ENCODE results near the gene ORMDL1.

The ORMDL1 gene

GRCh38 chr2:189751080-189751658 lies 33.0 kb downstream of the ORMDL1 start:
- Histone ChIP-seq H3K4me1 (ENCODE audit: insufficient read depth, low read length) (no peaks in the 10 kb centered on the region), H3K36me3 (ENCODE audit: insufficient read depth, low read length) (peaks cover 64% of the 10 kb centered on the region), H3K27ac (ENCODE audit: low read length) (no peak overlapping the region), H3K9ac (ENCODE audit: low read depth, low read length) (no peak overlapping the region), H3K4me2 (ENCODE audit: insufficient read depth, low read length) (no peak overlapping the region), H4K20me1 (ENCODE audit: insufficient read depth, low read length) (no peaks in the 10 kb centered on the region), H3K79me2 (ENCODE audit: insufficient read depth, low read length) (no peaks in the 10 kb centered on the region), H3K27me3 (ENCODE audit: insufficient read depth, low read length, poor library complexity) (no peaks in the 10 kb centered on the region), H2AFZ (ENCODE audit: low read depth, low read length) (no peak overlapping the region), H3K4me3 (ENCODE audit: low read depth in 1 of 2, low read length in 2 of 2) (no peak overlapping the region), H3K9me3 (ENCODE audit: insufficient read depth, low read length, severe bottlenecking) (no peaks in the 10 kb centered on the region)
- peak; percentile 92 for ATAC-seq (ENCODE audit: insufficient read depth, low read depth)
- DNase-seq, result peak; percentile 33
- TF ChIP-seq EZH2 (IDR thresholded peaks at IDR 0.05; ENCODE audit: borderline replicate concordance, low read depth, low read length, severe bottlenecking), result no peak
- TF ChIP-seq, protein P1, sequence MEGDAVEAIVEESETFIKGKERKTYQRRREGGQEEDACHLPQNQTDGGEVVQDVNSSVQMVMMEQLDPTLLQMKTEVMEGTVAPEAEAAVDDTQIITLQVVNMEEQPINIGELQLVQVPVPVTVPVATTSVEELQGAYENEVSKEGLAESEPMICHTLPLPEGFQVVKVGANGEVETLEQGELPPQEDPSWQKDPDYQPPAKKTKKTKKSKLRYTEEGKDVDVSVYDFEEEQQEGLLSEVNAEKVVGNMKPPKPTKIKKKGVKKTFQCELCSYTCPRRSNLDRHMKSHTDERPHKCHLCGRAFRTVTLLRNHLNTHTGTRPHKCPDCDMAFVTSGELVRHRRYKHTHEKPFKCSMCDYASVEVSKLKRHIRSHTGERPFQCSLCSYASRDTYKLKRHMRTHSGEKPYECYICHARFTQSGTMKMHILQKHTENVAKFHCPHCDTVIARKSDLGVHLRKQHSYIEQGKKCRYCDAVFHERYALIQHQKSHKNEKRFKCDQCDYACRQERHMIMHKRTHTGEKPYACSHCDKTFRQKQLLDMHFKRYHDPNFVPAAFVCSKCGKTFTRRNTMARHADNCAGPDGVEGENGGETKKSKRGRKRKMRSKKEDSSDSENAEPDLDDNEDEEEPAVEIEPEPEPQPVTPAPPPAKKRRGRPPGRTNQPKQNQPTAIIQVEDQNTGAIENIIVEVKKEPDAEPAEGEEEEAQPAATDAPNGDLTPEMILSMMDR (IDR thresholded peaks at IDR 0.05; ENCODE audit: borderline replicate concordance, extremely low read depth, low read length, poor library complexity, severe bottlenecking), result peak; percentile 81

GRCh38 chr2:189729430-189729829 lies 54.7 kb downstream of the ORMDL1 start:
- Histone ChIP-seq H3K27me3 (ENCODE audit: insufficient read depth, low read length, poor library complexity) (no peaks in the 10 kb centered on the region), H3K9me3 (ENCODE audit: insufficient read depth, low read length, severe bottlenecking) (no peaks in the 10 kb centered on the region), H3K27ac (ENCODE audit: low read length) (no peak overlapping the region), H3K4me1 (ENCODE audit: insufficient read depth, low read length) (no peaks in the 10 kb centered on the region), H3K9ac (ENCODE audit: low read depth, low read length) (no peak overlapping the region), H4K20me1 (ENCODE audit: insufficient read depth, low read length) (no peaks in the 10 kb centered on the region), H3K79me2 (ENCODE audit: insufficient read depth, low read length) (no peaks in the 10 kb centered on the region), H3K36me3 (ENCODE audit: insufficient read depth, low read length) (no peaks in the 10 kb centered on the region), H3K4me2 (ENCODE audit: insufficient read depth, low read length) (no peak overlapping the region), H2AFZ (ENCODE audit: low read depth, low read length) (no peak overlapping the region), H3K4me3 (ENCODE audit: low read depth in 1 of 2, low read length in 2 of 2) (no peak overlapping the region)
- no peak for DNase-seq
- ATAC-seq (ENCODE audit: insufficient read depth, low read depth), result no peak
- TF ChIP-seq, protein P1 (IDR thresholded peaks at IDR 0.05; ENCODE audit: borderline replicate concordance, extremely low read depth, low read length, poor library complexity, severe bottlenecking), result no peak
- no peak for TF ChIP-seq EZH2 (IDR thresholded peaks at IDR 0.05; ENCODE audit: borderline replicate concordance, low read depth, low read length, severe bottlenecking)

DNA sequence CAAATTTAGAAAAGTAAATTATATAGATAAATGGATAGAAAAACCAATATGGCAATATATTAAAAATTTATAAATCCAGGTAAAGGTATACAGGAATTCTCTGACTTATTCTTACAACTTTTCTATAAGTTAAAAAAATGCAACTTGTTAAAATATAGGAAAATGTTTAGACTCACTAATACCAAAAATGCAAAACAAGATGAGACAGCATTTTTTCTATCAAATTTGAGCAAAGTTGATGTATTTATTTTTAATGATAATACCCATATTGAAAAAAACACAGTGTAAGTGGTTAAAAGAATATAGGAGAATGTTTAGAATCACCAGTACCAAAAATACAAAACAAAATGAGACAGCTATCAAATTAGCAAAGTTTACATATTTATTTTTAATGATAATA lies 57.3 kb downstream of the ORMDL1 start:
- no peaks in the 10 kb centered on the region for H3K27me3 ChIP-seq (ENCODE audit: insufficient read depth, low read length, poor library complexity)
- H3K4me2 ChIP-seq (ENCODE audit: insufficient read depth, low read length), result no peak overlapping the region
- H3K27ac ChIP-seq (ENCODE audit: low read length), result no peak overlapping the region
- no peaks in the 10 kb centered on the region for H4K20me1 ChIP-seq (ENCODE audit: insufficient read depth, low read length)
- no peak overlapping the region for H3K4me3 ChIP-seq (ENCODE audit: low read depth in 1 of 2, low read length in 2 of 2)
- H2AFZ ChIP-seq (ENCODE audit: low read depth, low read length), result no peak overlapping the region
- H3K4me1 ChIP-seq (ENCODE audit: insufficient read depth, low read length), result no peaks in the 10 kb centered on the region
- H3K79me2 ChIP-seq (ENCODE audit: insufficient read depth, low read length), result no peaks in the 10 kb centered on the region
- no peaks in the 10 kb centered on the region for H3K36me3 ChIP-seq (ENCODE audit: insufficient read depth, low read length)
- ATAC-seq (ENCODE audit: insufficient read depth, low read depth), result no peak
- TF ChIP-seq EZH2 (IDR thresholded peaks at IDR 0.05; ENCODE audit: borderline replicate concordance, low read depth, low read length, severe bottlenecking), result no peak
- TF ChIP-seq, protein P1 (IDR thresholded peaks at IDR 0.05; ENCODE audit: borderline replicate concordance, extremely low read depth, low read length, poor library complexity, severe bottlenecking), result no peak
- H3K9me3 ChIP-seq (ENCODE audit: insufficient read depth, low read length, severe bottlenecking), result no peaks in the 10 kb centered on the region
- DNase-seq, result no peak
- H3K9ac ChIP-seq (ENCODE audit: low read depth, low read length), result no peak overlapping the region
